HL-60 (cell line): ENCODE measurements around the gene MACROD1.

Source experiments
- DNase-seq, 2 experiments: peaks; one replicate each; pipeline ENCODE4 v3.0.0-alpha.2; 2010 to 2020; ENCODE audit warnings: low read depth in 1 of 2, low spot score in 1 of 2
- H3K27ac ChIP-seq: fragments of 250-450 bp; sonication (Bioruptor Pico); replicated peaks from 2 replicates; pipeline ENCODE4 v1.5.1; 2020; ENCODE audit warnings: mild to moderate bottlenecking, moderate library complexity
- H3K27me3 ChIP-seq: fragments of 250-450 bp; sonication (Bioruptor Pico); 2 replicates; pipeline ENCODE4 v1.5.1; 2021; ENCODE audit warnings: mild to moderate bottlenecking, moderate library complexity; ENCODE audit not compliant: insufficient read depth, poor library complexity, severe bottlenecking
- H3K4me3 ChIP-seq: replicated peaks from 2 replicates; pipeline ENCODE4 v1.5.1; 2011; ENCODE audit warnings: mild to moderate bottlenecking, control low read depth, low read length; ENCODE audit not compliant: insufficient read depth
- CTCF ChIP-seq: IDR thresholded peaks from one replicate; pipeline ENCODE4 v1.5.1; 2011; ENCODE audit warnings: low read length, control low read depth, inconsistent platforms; ENCODE audit not compliant: insufficient read depth
- GABPA ChIP-seq: IDR thresholded peaks from 2 replicates; pipeline ENCODE4 v1.6.1; 2012; ENCODE audit warnings: low read depth
- POLR2AphosphoS5 ChIP-seq: IDR thresholded peaks from 2 replicates; pipeline ENCODE4 v1.6.1; 2012; ENCODE audit warnings: low read depth
- REST ChIP-seq: IDR thresholded peaks from 2 replicates; pipeline ENCODE4 v1.6.1; 2012; ENCODE audit warnings: low read depth; ENCODE audit not compliant: insufficient replicate concordance
- SPI1 ChIP-seq: IDR thresholded peaks from 2 replicates; pipeline ENCODE4 v1.6.1; 2012; ENCODE audit warnings: low read depth, mild to moderate bottlenecking, borderline replicate concordance

Gene MACROD1

GRCh38 chr11:64146036-64146955, 19.6 kb downstream of the MACROD1 start:
- no peak overlapping the region for H3K4me3 ChIP-seq
- TF ChIP-seq REST (no peak), CTCF (peak; percentile 91)
- no peaks in the 10 kb centered on the region for H3K27me3 ChIP-seq
- H3K27ac ChIP-seq, result no peak overlapping the region
- peak; percentile 56 to 70 for DNase-seq

GRCh38 chr11:64144587-64145472, 21.1 kb downstream of the MACROD1 start:
- TF ChIP-seq GABPA, result no peak
- TF ChIP-seq CTCF, result no peak
- no peak for TF ChIP-seq SPI1
- TF ChIP-seq POLR2AphosphoS5, result no peak
- TF ChIP-seq REST, result no peak

GRCh38 chr11:64141081-64141783, 24.7 kb downstream of the MACROD1 start:
- no peak for TF ChIP-seq SPI1
- no peak for TF ChIP-seq CTCF
- TF ChIP-seq GABPA, result no peak
- TF ChIP-seq REST, result no peak
- no peak for TF ChIP-seq POLR2AphosphoS5
- DNase-seq, result no peak
- Histone ChIP-seq H3K4me3 (no peak overlapping the region), H3K27me3 (no peaks in the 10 kb centered on the region), H3K27ac (no peak overlapping the region)

More at GRCh38 chr11:64144587-64145472, 21.1 kb downstream of the MACROD1 start:
- H3K4me3 ChIP-seq, result no peak overlapping the region
- H3K27ac ChIP-seq, result no peak overlapping the region
- DNase-seq, result no peak
- H3K27me3 ChIP-seq, result no peaks in the 10 kb centered on the region
